ENCODE results near the gene SCYL3. TPM values are rescaled to one million over a fixed set of nuclear protein-coding genes. Genes with fewer than 3 reads are reported as not detected.

SCYL3 gene
- total RNA-seq, 1 experiment from 2014 or later = 7.6 TPM

- no TSS peak for BruUV-seq (replicated peaks)
These were observed 88.8 kb downstream of the SCYL3 start for GRCh38 chr1:169804941-169805340.

More at GRCh38 chr1:169804941-169805340, 88.8 kb downstream of the SCYL3 start:
- CTCF ChIA-PET = no interaction called here
- intact Hi-C loops (cut with micrococcal nuclease) = loop anchor here (5.0 to 10.0 kb wide), 3 partner anchors 93 to 1080 kb away; partner anchors contain the start of genes F5 and SELL
- no peak overlapping the region for H3K4me2 ChIP-seq (ENCODE audit: low read length)
- no peak overlapping the region for H3K4me3 ChIP-seq (replicated peaks in 1 of 2; ENCODE audit: low read depth in 1 of 2, low read length in 2 of 2)
- no peak overlapping the region for H3K27ac ChIP-seq (ENCODE audit: low read depth, low read length)
- POLR2A ChIA-PET = no interaction called here
- no peaks in the 10 kb centered on the region for H3K27me3 ChIP-seq (ENCODE audit: insufficient read depth, low read length)
- no peaks in the 10 kb centered on the region for H3K4me1 ChIP-seq (ENCODE audit: control insufficient read depth in 1 of 2, insufficient read depth in 2 of 2, low read length in 2 of 2)
- TF ChIP-seq ZFX (IDR thresholded peaks at IDR 0.05) = no peak
- TF ChIP-seq ATF3 (IDR thresholded peaks at IDR 0.05) = no peak
- no peak for TF ChIP-seq CEBPB (IDR thresholded peaks at IDR 0.05; ENCODE audit: low read depth)
- TF ChIP-seq EGR1 (IDR thresholded peaks at IDR 0.05; ENCODE audit: low read depth) = no peak
- TF ChIP-seq REST (IDR thresholded peaks at IDR 0.05; ENCODE audit: low read depth) = no peak
- no peak for TF ChIP-seq SRF (IDR thresholded peaks at IDR 0.05; ENCODE audit: low read depth)
- no peak for TF ChIP-seq SP1 (IDR thresholded peaks at IDR 0.05; ENCODE audit: low read depth)
- no peak for TF ChIP-seq EZH2phosphoT487 (IDR thresholded peaks at IDR 0.05; ENCODE audit: borderline replicate concordance)
- no peak for TF ChIP-seq ELF1 (IDR thresholded peaks at IDR 0.05; ENCODE audit: borderline replicate concordance, low read depth)
- no peak for TF ChIP-seq CBX3 (IDR thresholded peaks at IDR 0.05; ENCODE audit: low read depth)
- H3K36me3 ChIP-seq (ENCODE audit: control insufficient read depth in 1 of 2, insufficient read depth in 2 of 2, low read length in 2 of 2) = peaks cover 21 to 23% of the 10 kb centered on the region in 2 experiments; a peak in 2 of 4 replicates
- DNase-seq (ENCODE audit: low read depth, low spot score) = no peak
- RAD21 ChIA-PET (ENCODE audit: low non-redundant PET in 1 of 2, low total read pairs in 2 of 2, uncharacterized antibody in 2 of 2, unreplicated experiment in 2 of 2) = no interaction called here
- H3K9me2 ChIP-seq (ENCODE audit: insufficient read depth) = no peaks in the 10 kb centered on the region
- no peak for ATAC-seq
- no peak overlapping the region for H3K9ac ChIP-seq (ENCODE audit: low read length)
- peaks cover 12% of the 10 kb centered on the region for H3K79me2 ChIP-seq (ENCODE audit: insufficient read depth, low read length)
- no peaks in the 10 kb centered on the region for H4K20me1 ChIP-seq (ENCODE audit: insufficient read depth)
- H3K9me3 ChIP-seq (ENCODE audit: control insufficient read depth in 1 of 2, insufficient read depth in 1 of 2, low read depth in 1 of 2, low read length in 2 of 2) = no peaks in the 10 kb centered on the region
- H2AFZ ChIP-seq (ENCODE audit: low read depth, low read length, poor library complexity, severe bottlenecking) = no peak overlapping the region
